ENCODE results near the gene SFXN3.

- TF ChIP-seq GATA2 (IDR thresholded peaks at IDR 0.05; ENCODE audit: low read depth, low read length) = no peak
- TF ChIP-seq GATA3 (IDR thresholded peaks at IDR 0.05; ENCODE audit: low read depth, low read length) = no peak
Observed at GRCh38 chr10:101000127-101000914, 30.7 kb upstream of the SFXN3 start.

All from SH-SY5Y (cell line).